Thyroid gland (tissue), 4 donors: ENCODE results near the gene THSD7B. TPM values are rescaled to one million over a fixed set of nuclear protein-coding genes. Genes with fewer than 3 reads are reported as not detected.

Source experiments
- DNase-seq, 2 donors: peaks; one replicate each; pipeline ENCODE4 v3.0.0-alpha.2; 2019
- H3K27ac ChIP-seq, 3 donors: fragments of 200-600 bp; sonication (generic); 1 replicate in 2 of 3; 2 replicates in 1 of 3; pipeline ENCODE4 v1.5.1; 2016 to 2019; ENCODE audit warnings: mild to moderate bottlenecking in 1 of 3, moderate library complexity in 1 of 3
- H3K27me3 ChIP-seq: fragments of 200-600 bp; sonication (generic); one replicate; pipeline ENCODE4 v1.5.1; 2019
- H3K36me3 ChIP-seq, 2 donors: fragments of 200-600 bp; sonication (generic); one replicate each; pipeline ENCODE4 v1.5.1; 2016 to 2019
- H3K4me1 ChIP-seq, 2 donors: fragments of 200-600 bp; sonication (generic); one replicate each; pipeline ENCODE4 v1.5.1; 2017 to 2019
- H3K4me3 ChIP-seq, 3 donors: fragments of 200-600 bp; sonication (generic); replicated peaks in 1 of 3; 1 replicate in 2 of 3; 2 replicates in 1 of 3; pipeline ENCODE4 v1.5.1; 2016; ENCODE audit warnings: mild to moderate bottlenecking in 1 of 3
- H3K9me3 ChIP-seq: fragments of 200-600 bp; sonication (generic); one replicate; pipeline ENCODE4 v1.5.1; 2017
- POLR2A ChIP-seq, 2 donors: fragments of 450-650 bp; IDR thresholded peaks; one replicate each; pipeline ENCODE4 v1.6.1; 2017; ENCODE audit warnings: antibody characterized with exemption in 2 of 2, mild to moderate bottlenecking in 2 of 2, moderate library complexity in 1 of 2
- WGBS, 2 donors: methylation state at CpG; one replicate each; pipeline ENCODE4 v1.1.5; 2017; 5-methylcytosine and 5-hydroxymethylcytosine counted together
- intact Hi-C: fragments of 100-400 bp; cut with DNase I; formaldehyde crosslinking; loops from one replicate; pipeline ENCODE4 v1.15.1; 2023
- total RNA-seq, 4 donors: library from RNA; depleted of rRNA; stranded (reverse); fragments of >200 nt; gene quantifications; one replicate each; pipeline ENCODE4 v1.2.3, GENCODE V29; 2016
- TF ChIP-seq, protein P1 (sequence below), 6 experiments: fragments of 200-600 bp in 3 of 6; fragments of 450-650 bp in 3 of 6; sonication (generic) in 3 of 6; IDR thresholded peaks; one replicate each; pipeline ENCODE4 v1.5.1; 2016 to 2019; ENCODE audit warnings: antibody characterized with exemption in 6 of 6, mild to moderate bottlenecking in 2 of 6, inconsistent platforms in 1 of 6, moderate library complexity in 1 of 6

The THSD7B gene
- total RNA-seq, 4 donors from 2014 or later: 0.29 to 1.2 (median 0.92) TPM

DNA sequence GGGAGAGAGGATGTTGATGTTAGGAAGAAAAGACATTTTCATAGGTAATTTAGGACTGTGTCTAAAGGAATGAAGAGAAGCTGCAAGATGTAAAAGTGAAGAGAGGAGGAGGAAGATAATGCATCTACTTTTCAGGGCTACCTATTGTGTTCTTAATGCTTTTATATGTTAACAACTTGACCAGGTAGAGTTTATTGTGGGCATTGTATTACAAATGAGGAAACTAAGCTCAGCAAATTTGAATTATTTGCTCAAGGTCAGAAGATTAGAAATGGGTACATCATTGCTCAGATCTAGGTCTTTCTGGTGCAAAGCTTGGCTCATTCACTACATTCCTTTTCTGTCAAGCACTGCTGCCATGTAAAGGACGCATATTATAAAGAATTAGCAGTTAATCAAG, 441.7 kb downstream of the THSD7B start:
- Histone ChIP-seq H3K36me3 (no peaks in the 10 kb centered on the region), H3K9me3 (no peaks in the 10 kb centered on the region), H3K27ac (no peak overlapping the region), H3K4me1 (no peaks in the 10 kb centered on the region), H3K27me3 (no peaks in the 10 kb centered on the region), H3K4me3 (no peak overlapping the region)
- intact Hi-C loops: no loop called here
- 63 to 75% methylated on average over 1 of the region's 1 CpG for WGBS, 2 donors
- DNase-seq: no peak
- TF ChIP-seq, protein P1, sequence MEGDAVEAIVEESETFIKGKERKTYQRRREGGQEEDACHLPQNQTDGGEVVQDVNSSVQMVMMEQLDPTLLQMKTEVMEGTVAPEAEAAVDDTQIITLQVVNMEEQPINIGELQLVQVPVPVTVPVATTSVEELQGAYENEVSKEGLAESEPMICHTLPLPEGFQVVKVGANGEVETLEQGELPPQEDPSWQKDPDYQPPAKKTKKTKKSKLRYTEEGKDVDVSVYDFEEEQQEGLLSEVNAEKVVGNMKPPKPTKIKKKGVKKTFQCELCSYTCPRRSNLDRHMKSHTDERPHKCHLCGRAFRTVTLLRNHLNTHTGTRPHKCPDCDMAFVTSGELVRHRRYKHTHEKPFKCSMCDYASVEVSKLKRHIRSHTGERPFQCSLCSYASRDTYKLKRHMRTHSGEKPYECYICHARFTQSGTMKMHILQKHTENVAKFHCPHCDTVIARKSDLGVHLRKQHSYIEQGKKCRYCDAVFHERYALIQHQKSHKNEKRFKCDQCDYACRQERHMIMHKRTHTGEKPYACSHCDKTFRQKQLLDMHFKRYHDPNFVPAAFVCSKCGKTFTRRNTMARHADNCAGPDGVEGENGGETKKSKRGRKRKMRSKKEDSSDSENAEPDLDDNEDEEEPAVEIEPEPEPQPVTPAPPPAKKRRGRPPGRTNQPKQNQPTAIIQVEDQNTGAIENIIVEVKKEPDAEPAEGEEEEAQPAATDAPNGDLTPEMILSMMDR (IDR thresholded peaks at IDR 0.05): no peak
- no peak for TF ChIP-seq POLR2A (IDR thresholded peaks at IDR 0.05)

DNA sequence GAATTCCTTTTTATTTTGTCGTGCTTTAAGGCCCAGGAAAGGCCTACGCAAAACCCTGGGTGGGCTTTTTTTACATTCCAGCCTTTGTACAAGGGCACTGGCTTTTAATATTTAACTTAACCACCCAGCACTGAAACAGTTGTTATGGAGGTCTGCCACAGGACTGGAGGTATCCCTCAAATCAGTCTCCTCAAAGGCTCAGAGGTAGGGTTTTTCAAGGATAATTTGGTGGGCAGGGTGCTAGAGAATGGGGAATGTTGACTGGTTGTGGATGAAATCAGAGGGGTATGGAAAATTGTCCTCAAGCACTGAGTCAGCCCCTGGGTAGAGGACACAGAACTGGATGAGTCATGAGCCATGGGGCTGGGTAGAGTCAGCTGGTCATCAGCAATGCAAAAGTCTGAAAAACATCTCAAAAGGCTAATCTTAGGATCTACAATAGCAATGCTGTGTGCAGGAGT, 443.1 kb downstream of the THSD7B start:
- intact Hi-C loops: no loop called here
- 54 to 70% methylated on average over 2 of the region's 2 CpGs for WGBS, 2 donors
- no peaks in the 10 kb centered on the region for H3K27me3 ChIP-seq

DNA sequence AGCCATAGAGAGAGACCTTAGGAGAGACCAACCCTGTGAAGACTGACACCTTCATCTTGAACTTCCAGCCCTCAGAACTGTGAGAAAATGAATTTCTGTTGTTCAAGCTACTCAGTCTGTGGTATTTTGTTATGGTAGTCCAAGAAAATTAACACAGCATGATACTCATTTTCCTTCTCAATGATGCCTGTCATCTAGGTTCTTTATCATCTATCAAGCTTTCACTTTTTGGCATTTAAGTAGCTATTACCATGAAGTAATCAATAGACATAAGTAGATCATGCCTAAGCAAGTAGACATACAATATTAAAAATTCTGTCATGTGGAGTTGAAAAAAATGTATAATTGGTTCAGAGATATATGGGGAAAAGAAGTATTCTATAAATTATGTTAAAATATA, 444.7 kb downstream of the THSD7B start:
- no peak for DNase-seq
- intact Hi-C loops: no loop called here
- no peaks in the 10 kb centered on the region for H3K36me3 ChIP-seq

More for the DNA sequence above, 443.1 kb downstream of the THSD7B start:
- TF ChIP-seq POLR2A (IDR thresholded peaks at IDR 0.05): no peak
- TF ChIP-seq, protein P1 (IDR thresholded peaks at IDR 0.05): no peak
- no peaks in the 10 kb centered on the region for H3K4me1 ChIP-seq
- no peak for DNase-seq
- H3K4me3 ChIP-seq: no peak overlapping the region
- H3K9me3 ChIP-seq: no peaks in the 10 kb centered on the region
- H3K36me3 ChIP-seq: no peaks in the 10 kb centered on the region
- no peak overlapping the region for H3K27ac ChIP-seq

DNA sequence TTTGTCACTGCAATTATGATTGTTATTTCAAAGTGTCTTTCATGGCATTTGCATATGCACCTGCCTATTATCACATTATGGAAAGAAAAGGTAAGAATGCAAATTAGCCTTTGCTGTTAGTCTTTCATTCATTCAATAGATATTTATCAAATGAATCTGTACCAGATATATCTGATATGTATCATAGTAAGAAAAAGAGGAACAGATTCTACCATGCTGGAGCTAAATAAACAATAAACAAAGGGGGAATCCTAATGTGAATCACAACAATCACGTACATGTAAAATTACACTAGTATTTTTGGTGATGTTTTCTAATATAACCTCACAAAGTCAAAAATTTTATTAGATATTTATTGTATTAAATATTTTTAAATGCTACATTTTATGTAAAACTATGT, 446.4 kb downstream of the THSD7B start:
- Histone ChIP-seq H3K4me1 (no peaks in the 10 kb centered on the region), H3K4me3 (no peak overlapping the region), H3K9me3 (no peaks in the 10 kb centered on the region), H3K27ac (no peak overlapping the region), H3K27me3 (no peaks in the 10 kb centered on the region), H3K36me3 (no peaks in the 10 kb centered on the region)
- no peak for TF ChIP-seq POLR2A (IDR thresholded peaks at IDR 0.05)
- TF ChIP-seq, protein P1 (IDR thresholded peaks at IDR 0.05): no peak
- DNase-seq: no peak
- WGBS, 2 donors: 92 to 98% methylated on average over 1 of the region's 1 CpG
- intact Hi-C loops: no loop called here

More for the DNA sequence above, 444.7 kb downstream of the THSD7B start:
- H3K27ac ChIP-seq: no peak overlapping the region
- TF ChIP-seq POLR2A (IDR thresholded peaks at IDR 0.05): no peak
- TF ChIP-seq, protein P1 (IDR thresholded peaks at IDR 0.05): no peak
- H3K9me3 ChIP-seq: no peaks in the 10 kb centered on the region
- H3K4me3 ChIP-seq: no peak overlapping the region
- no peaks in the 10 kb centered on the region for H3K4me1 ChIP-seq
- H3K27me3 ChIP-seq: no peaks in the 10 kb centered on the region

DNA sequence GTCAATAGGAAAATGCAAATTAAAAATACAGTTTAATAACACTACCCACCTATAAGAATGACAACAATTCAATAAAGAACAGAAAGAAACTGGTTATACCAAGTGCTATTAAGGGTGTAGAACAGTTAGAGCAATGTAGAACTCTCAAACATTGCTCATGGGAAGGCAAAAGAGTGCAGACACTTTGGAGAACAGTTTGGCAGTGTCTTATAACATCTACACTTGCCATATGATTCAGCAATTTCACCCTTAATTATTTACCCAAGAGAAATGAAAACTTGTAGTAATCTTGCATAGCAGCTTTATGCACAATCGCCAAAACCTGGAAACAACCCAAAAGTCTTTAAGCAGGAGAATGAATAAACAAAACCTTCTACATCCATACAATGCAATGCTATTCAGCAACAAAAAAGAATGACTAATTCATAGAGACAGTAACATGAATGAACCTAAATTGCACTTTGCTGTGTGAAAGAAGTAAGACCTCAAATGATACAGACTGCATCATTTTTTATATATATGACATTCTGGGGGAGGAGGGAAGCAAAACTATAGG, 455.2 kb downstream of the THSD7B start:
- H3K27ac ChIP-seq: no peak overlapping the region
- WGBS, 2 donors: 41 to 69% methylated on average over 1 of the region's 1 CpG
- no peaks in the 10 kb centered on the region for H3K27me3 ChIP-seq
- H3K4me1 ChIP-seq: no peaks in the 10 kb centered on the region
- TF ChIP-seq, protein P1 (IDR thresholded peaks at IDR 0.05): no peak
- TF ChIP-seq POLR2A (IDR thresholded peaks at IDR 0.05): no peak
- H3K4me3 ChIP-seq: no peak overlapping the region
- H3K9me3 ChIP-seq: no peaks in the 10 kb centered on the region
- no peak for DNase-seq
- intact Hi-C loops: no loop called here
- no peaks in the 10 kb centered on the region for H3K36me3 ChIP-seq
